HG02588 (cell line): ENCODE data around the gene SNRPD2.
"Not testable (repeated sequence)": the region's sequence is repeated elsewhere in the genome, so short reads cannot be mapped to it uniquely, and the experiment has no call there.

Experiments used
- ATAC-seq: cut with Tn5 transposase; IDR thresholded peaks from one replicate; pipeline ENCODE4 v1.9.1; 2021; ENCODE audit warnings: mild to moderate bottlenecking, moderate library complexity; ENCODE audit not compliant: unreplicated experiment

Gene SNRPD2

DNA sequence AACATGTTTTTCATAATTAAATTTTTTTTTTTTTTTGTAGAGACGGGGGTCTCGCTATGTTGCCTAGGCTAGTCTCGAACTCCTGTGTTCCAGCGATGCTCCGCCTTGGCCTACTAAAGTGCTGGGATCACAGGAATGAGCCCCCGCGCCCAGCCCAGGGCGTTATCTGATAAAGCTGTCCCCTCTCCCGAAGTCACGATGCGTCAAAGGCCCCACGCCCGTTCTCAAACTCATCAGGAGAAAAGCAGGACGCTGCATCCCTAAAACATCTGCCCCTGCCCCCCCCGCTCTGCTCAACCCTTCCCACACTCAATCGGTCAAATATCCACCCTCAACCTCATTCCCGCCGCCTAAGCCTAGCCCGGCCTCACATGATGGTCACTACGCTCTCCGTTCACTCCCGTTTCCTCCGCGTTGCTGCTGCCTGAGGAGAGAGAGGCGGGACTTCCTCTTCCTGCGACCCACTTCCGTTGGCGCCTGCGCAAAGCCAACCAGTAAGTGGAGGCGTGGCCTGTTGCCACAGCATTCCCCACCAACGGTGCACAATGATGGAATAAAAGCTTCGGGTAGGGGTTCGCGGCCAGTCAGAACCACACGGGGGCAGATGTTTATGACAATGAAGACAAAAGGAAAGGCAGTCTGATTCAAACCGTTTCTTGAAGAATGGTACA, at the start of gene SNRPD2:
SNRPD2 (minus strand) TSS at position 438 of the 671 bp plus-strand sequence; CDS start at position 373, 65 bp downstream.
- ATAC-seq: peak; percentile 54

GRCh38 chr19:45739498-45740439, 48.0 kb upstream of the SNRPD2 start:
- ATAC-seq: no peak

GRCh38 chr19:45733160-45733810, 41.5 kb upstream of the SNRPD2 start, which contains the start of gene MEIOSIN:
TSS of gene MEIOSIN (plus strand) at chr19:45733439. CDS start at chr19:45735377, 1,938 bp downstream.
- ATAC-seq: no peak

DNA sequence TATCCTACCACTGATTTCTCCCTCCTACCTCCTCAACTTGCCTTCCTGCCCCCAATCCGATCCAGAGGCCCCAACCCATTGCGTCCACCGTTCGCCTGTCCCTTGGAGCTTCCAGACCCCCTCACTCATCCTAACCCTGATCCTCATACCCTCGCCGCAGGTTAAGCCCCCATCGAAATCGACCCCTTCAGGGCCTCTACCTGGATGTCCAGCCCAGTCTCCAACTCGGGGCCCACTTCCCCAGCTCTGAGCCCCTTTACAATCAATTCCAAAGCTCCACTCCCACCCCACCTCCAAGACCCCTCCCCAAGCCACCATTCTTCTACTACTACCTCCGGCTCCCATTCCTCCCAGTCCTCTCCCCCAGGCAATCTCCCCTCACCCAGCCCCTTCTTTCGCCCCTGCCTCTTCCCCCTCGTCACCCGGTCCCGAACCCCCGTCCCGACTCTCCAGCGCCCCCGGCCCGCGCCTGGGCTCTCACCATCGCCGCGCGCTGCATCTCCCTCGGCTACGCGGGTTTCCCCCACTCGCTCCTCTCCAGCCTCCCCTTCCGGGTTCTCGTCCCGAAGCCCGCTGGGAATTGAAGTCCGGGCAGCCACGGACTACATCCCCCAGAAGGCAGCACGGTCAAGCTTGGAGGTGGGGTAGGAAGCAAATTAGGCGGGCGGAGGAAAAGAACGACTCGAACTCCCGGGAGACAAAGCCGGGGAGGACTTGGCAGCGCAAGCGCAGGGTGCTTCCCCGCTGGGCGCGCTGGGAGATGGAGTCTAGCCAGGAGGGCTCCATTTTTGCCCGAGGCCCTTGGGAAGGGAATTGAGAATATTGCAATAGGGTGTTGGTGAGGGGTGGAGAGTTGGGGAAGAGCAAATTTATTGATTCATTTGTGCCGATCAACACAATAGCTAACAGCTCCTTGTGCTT, 38.9 kb upstream of the SNRPD2 start, which contains the start of gene FBXO46:
FBXO46 (minus strand) TSS at position 529 of the 921 bp plus-strand sequence. CDS start 17,401 bp downstream, outside the sequence.
- ATAC-seq: peak; percentile 89

DNA sequence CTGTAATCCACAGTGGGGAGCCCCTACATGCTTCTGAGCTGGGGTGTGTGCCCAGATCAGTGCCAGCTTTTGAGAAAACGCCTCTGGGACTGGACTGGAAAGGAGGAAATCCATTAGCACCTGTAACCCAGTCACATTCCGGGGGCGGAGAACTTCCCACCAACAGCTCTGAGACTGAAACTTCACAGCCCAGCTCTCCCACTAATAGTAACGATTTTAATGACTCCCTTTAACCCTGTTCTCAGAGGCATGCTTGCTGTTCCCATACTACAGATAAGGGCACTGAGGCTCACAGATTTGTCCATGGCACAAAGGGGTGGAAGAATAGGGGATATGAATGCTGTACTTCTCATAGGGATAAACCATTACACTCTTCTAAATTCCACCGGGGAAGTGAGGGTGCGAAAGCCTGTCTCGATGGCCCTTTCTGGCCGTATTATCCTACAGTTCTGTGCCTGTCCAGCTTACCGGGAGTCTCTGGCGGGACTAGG, 38.1 kb upstream of the SNRPD2 start:
- ATAC-seq: no peak

DNA sequence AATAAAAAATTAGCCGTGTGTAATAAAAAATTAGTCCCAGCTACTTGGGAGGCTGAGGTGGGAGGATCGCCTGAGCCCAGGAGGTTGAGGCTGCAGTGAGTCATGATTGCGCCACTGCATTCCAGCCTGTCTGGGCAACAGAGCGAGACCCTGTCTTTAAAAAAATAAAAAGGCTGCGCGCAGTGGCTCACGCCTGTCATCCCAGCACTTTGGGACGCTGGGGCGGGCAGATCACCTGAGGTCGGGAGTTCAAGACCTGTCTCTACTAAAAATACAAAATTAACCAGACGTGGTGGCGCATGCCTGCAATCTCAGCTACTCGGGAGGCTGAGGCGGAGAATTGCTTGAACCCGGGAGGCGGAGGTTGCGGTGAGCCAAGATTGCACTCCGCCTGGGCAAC, 36.9 kb upstream of the SNRPD2 start:
- not testable (repeated sequence) for ATAC-seq

DNA sequence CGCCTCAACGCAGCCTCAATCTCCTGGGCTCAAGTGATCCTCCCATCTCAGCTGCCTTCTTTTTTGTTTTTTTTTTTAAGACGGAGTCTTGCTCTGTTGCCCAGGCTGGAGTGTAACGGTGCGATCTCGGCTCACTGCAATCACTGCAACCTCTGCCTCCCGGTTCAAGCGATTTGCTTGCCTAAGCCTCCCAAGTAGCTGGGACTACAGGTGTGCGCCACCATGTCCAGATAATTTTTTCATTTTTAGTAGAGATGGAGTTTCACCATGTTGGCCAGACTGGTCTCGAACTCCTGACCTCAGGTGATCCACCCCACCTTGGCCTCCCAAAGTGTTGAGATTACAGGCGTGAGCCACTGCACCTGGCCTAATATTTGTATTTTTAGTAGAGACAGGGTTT, 28.3 kb upstream of the SNRPD2 start:
- ATAC-seq: not testable (repeated sequence)

GRCh38 chr19:45717983-45718650, 26.4 kb upstream of the SNRPD2 start:
- ATAC-seq: no peak

DNA sequence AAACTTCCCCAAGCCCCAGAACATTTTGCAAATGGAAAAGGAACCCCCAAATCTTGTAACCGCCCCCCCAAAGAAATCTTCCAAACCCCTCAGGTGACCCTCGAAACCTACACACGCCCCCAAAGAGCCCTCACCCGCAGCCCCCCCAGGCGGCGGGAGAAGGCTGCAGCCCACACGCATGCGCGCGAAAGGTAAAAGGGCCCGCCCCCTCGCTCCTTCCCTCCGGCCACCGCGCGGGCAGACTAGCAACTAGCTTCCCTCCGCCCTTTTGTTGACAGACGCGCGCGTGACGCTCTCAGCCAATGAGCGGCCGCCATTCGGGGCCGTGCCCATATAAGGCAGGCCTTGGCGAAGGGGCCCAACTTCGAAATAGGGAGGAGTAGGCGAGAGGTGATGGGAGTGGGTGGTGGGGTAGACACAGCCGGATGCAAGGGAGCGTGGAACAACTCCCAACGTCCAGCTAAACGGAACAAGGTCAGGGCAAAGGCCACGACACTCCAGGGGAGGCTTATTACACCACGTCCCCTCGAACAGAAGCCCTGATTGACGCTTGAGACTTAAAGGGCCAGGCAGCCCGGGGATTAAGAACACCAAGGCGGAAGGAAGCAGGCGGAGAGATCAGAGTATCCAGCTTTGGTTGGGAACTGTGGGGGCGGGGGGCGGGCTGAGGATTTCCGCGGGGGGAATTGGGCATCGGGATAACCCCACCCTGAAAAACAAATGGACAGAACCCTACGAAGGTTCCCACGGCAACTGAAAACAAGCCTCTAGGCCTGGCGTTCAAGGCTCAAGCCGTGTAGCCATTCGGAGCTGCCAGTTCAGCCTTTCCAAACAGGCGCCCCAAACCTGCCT, 25.6 kb upstream of the SNRPD2 start:
- peak; percentile 90 for ATAC-seq

- ATAC-seq: no peak
Measured at GRCh38 chr19:45716359-45717130, 24.8 kb upstream of the SNRPD2 start.

DNA sequence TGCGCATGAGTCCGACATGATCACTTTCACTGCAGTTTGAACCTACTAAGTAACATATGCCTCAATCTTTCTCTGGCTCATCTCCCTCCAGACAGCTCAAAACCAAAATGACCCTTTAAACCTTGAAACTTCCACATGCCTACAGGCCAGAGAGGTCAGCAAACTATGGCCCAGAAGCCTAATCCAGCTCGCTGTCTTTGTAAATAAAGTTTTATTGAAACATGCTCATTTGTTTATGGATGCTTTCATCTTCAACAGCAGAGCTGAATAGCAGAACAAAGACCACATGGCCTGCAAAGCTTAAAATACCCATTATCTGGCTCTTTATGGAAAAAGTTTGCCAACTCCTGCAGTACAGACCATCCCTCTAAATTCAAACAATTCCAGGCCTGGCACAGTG, 23.4 kb upstream of the SNRPD2 start:
- no peak for ATAC-seq

- no peak for ATAC-seq
Measured at GRCh38 chr19:45713141-45713540, 21.4 kb upstream of the SNRPD2 start.

GRCh38 chr19:45712699-45713067, 20.9 kb upstream of the SNRPD2 start:
- ATAC-seq: no peak

DNA sequence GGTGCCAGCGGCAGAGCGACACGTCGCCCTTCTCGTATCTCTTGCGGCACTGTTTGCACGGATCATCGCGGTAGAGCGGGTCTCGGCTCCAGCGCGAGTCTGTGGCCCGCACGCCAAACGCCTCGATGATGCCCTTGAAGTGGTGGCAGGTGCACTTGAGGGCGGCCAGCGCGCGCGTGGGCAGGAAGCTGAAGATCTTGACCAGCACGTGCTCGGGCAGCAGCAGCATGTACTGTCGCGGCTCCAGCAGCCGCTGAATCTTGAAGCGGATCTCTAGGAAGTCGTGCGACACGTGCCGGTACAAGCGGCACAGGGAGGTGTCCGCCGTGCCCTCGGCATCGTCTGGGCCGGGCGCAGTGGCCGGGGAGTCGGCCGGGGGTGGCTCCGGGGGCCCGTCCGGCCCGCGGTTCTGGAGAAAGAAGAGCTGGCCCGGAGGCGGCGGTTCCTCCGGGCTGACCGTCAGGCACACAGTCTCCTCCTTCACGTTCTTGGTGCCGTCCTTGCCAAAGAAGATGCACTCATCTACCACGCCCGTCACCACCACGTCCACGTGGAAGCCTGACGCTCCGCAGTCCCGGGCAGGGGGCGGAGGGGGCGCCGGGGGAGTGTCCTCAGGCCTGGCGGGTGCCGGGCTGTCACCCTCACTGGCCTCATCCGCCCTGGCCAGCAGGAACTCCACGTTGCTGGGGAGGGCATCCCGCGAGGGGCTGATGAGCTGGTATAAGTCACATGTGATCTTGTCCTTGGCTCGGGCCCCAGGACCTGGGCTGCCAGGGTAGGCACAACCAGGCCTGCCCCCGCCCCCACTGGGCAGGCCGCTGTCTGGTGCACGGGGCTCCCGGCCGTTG, 20.3 kb upstream of the SNRPD2 start:
- ATAC-seq: no peak

DNA sequence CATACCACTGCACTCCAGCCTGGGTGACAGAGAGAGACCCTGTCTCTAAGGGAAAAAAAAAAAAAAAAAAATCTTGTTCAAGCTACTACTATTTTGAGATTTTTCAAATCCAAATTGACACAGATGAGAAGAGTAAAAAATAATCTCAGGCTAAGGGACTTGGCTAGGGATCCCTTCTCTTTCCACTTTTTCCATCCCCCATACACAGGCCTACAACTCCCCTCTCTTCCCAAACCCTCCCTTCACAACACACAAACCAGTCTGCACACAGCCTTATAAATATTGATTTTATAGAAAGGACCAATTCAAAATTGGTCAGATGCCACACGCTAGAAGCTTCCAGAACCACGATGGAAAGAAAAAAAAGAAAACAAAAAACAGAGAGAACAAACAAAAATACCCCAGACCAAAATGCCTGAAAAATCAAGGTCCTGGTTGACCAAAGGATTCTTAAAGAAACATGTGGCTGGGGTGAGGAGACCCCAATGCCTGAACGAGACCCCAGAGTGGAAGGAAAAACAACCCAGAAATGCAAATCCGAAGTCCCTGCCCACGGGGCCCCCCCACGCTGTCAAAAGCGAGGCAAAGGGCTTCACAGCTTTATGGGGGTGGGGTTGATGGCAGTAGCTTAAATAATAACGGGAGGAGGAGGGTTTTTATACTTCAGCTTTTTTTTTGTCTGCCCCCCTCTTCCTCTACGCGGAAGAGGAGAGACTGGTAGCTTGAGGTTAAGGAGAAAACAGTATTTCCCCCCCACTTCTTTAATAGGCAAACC, 18.8 kb upstream of the SNRPD2 start:
- no peak for ATAC-seq
